ENCODE measurements around the gene MAB21L4. TPM values are rescaled to one million over a fixed set of nuclear protein-coding genes. Genes with fewer than 3 reads are reported as not detected.

Gene MAB21L4
- total and polyA plus RNA-seq, 7 experiments from 2014 or later: not detected

- no peak overlapping the region for H3K27ac ChIP-seq (ENCODE audit: low read depth, low read length)
- no peak overlapping the region for H3K4me3 ChIP-seq (ENCODE audit: low read length)
- no peak for DNase-seq
- POLR2A ChIA-PET: no interaction called here
- Mint-ChIP-seq H3K27me3 (peaks cover 0 to 8% (median 2%) of the 10 kb centered on the region in 5 donors), H3K4me1 (peaks cover 0 to 4% (median 0%) of the 10 kb centered on the region in 7 donors), H3K27ac (no peak overlapping the region), H3K9me3 (peaks cover 0 to 18% (median 6%) of the 10 kb centered on the region in 11 donors), H3K36me3 (peaks cover 0 to 5% (median 0%) of the 10 kb centered on the region in 5 donors), H3K4me3 (no peak overlapping the region)
- no peaks in the 10 kb centered on the region for H3K36me3 ChIP-seq (ENCODE audit: control insufficient read depth in 2 of 3, insufficient read depth in 3 of 3, low read length in 3 of 3)
- peaks cover 0 to 8% (median 0%) of the 10 kb centered on the region in 3 experiments for H3K9me3 ChIP-seq (ENCODE audit: control insufficient read depth in 2 of 3, low read length in 3 of 3)
- ATAC-seq: no peak
- intact Hi-C loops (cut with micrococcal nuclease): no loop called here
- no peaks in the 10 kb centered on the region for H3K27me3 ChIP-seq (ENCODE audit: control insufficient read depth in 2 of 2, insufficient read depth in 2 of 2, low read length in 2 of 2)
- CTCF ChIA-PET: no interaction called here
- no peaks in the 10 kb centered on the region for H3K4me1 ChIP-seq (ENCODE audit: control insufficient read depth in 2 of 2, insufficient read depth in 2 of 2, low read length in 2 of 2)
Measured at GRCh38 chr2:240855670-240856069, 40.3 kb downstream of the MAB21L4 start.

- intact Hi-C loops (cut with micrococcal nuclease): loop anchor here in 1 of 2 donors (5.0 kb wide), 1 partner anchor 880 kb away; the partner anchor contains the start of gene D2HGDH
- Mint-ChIP-seq H3K36me3 (peaks cover 0 to 5% (median 0%) of the 10 kb centered on the region in 5 donors), H3K27me3 (peaks cover 0 to 5% (median 0%) of the 10 kb centered on the region in 5 donors), H3K27ac (no peak overlapping the region), H3K9me3 (peaks cover 0 to 18% (median 6%) of the 10 kb centered on the region in 11 donors), H3K4me1 (peaks cover 0 to 4% (median 0%) of the 10 kb centered on the region in 7 donors), H3K4me3 (no peak overlapping the region)
- no peak for ATAC-seq
- ChIA-PET POLR2A (no interaction called here), CTCF (interaction anchor here (0.5 to 1.5 kb wide), 2 partner anchors 27 to 298 kb away, joined by 3 to 4 read pairs; no protein-coding TSS in a partner anchor)
- peaks cover 0 to 8% (median 0%) of the 10 kb centered on the region in 3 experiments for H3K9me3 ChIP-seq (ENCODE audit: control insufficient read depth in 2 of 3, low read length in 3 of 3)
- no peak overlapping the region for H3K27ac ChIP-seq (ENCODE audit: low read depth, low read length)
- H3K4me3 ChIP-seq (ENCODE audit: low read length): no peak overlapping the region
- H3K36me3 ChIP-seq (ENCODE audit: control insufficient read depth in 2 of 3, insufficient read depth in 3 of 3, low read length in 3 of 3): no peaks in the 10 kb centered on the region
- no peaks in the 10 kb centered on the region for H3K27me3 ChIP-seq (ENCODE audit: control insufficient read depth in 2 of 2, insufficient read depth in 2 of 2, low read length in 2 of 2)
- H3K4me1 ChIP-seq (ENCODE audit: control insufficient read depth in 2 of 2, insufficient read depth in 2 of 2, low read length in 2 of 2): no peaks in the 10 kb centered on the region
- no peak for DNase-seq
Measured at GRCh38 chr2:240852671-240853314, 43.2 kb downstream of the MAB21L4 start.

- H3K9me3 ChIP-seq (ENCODE audit: control insufficient read depth in 2 of 3, low read length in 3 of 3): peaks cover 0 to 8% (median 0%) of the 10 kb centered on the region in 3 experiments
- peaks cover 0 to 18% (median 8%) of the 10 kb centered on the region in 11 donors for H3K9me3 Mint-ChIP-seq
- H3K27me3 ChIP-seq (ENCODE audit: control insufficient read depth in 2 of 2, insufficient read depth in 2 of 2, low read length in 2 of 2): no peaks in the 10 kb centered on the region
- ChIA-PET CTCF (interaction anchor here (0.5 to 1.5 kb wide), 11 partner anchors 9 to 1027 kb away, joined by 3 to 7 read pairs (median 4); no protein-coding TSS in a partner anchor), POLR2A (no interaction called here)
- H3K27ac ChIP-seq (ENCODE audit: low read depth, low read length): no peak overlapping the region
- H3K27me3 Mint-ChIP-seq: peaks cover 0 to 5% (median 0%) of the 10 kb centered on the region in 5 donors
- peaks cover 0 to 5% (median 0%) of the 10 kb centered on the region in 5 donors for H3K36me3 Mint-ChIP-seq
- peaks cover 0 to 4% (median 0%) of the 10 kb centered on the region in 7 donors for H3K4me1 Mint-ChIP-seq
- no peak overlapping the region for H3K4me3 Mint-ChIP-seq
- no peaks in the 10 kb centered on the region for H3K36me3 ChIP-seq (ENCODE audit: control insufficient read depth in 2 of 3, insufficient read depth in 3 of 3, low read length in 3 of 3)
- no peaks in the 10 kb centered on the region for H3K4me1 ChIP-seq (ENCODE audit: control insufficient read depth in 2 of 2, insufficient read depth in 2 of 2, low read length in 2 of 2)
- no peak overlapping the region for H3K4me3 ChIP-seq (ENCODE audit: low read length)
- peak overlapping the region in 1 of 9 donors; percentile 1 for H3K27ac Mint-ChIP-seq
- ATAC-seq (peak; percentile 92), DNase-seq (peak; percentile 57 to 83 (median 71))
- intact Hi-C loops (cut with micrococcal nuclease): loop anchor here (1.0 to 5.0 kb wide), 5 partner anchors 747 to 1029 kb away; partner anchors contain the start of gene D2HGDH (in 2 of the 2)
Measured at GRCh38 chr2:240851078-240851991, 44.6 kb downstream of the MAB21L4 start.

- peaks cover 0 to 5% (median 0%) of the 10 kb centered on the region in 5 donors for H3K36me3 Mint-ChIP-seq
- ATAC-seq (no peak), DNase-seq (no peak)
- ChIA-PET CTCF (interaction anchor here (0.5 to 1.3 kb wide), 10 partner anchors 9 to 1028 kb away, joined by 3 to 7 read pairs (median 4); no protein-coding TSS in a partner anchor), POLR2A (no interaction called here)
- intact Hi-C loops (cut with micrococcal nuclease): loop anchor here (1.0 to 5.0 kb wide), 5 partner anchors 748 to 1030 kb away; partner anchors contain the start of gene D2HGDH (in 2 of the 2)
- no peaks in the 10 kb centered on the region for H3K4me1 ChIP-seq (ENCODE audit: control insufficient read depth in 2 of 2, insufficient read depth in 2 of 2, low read length in 2 of 2)
- no peaks in the 10 kb centered on the region for H3K36me3 ChIP-seq (ENCODE audit: control insufficient read depth in 2 of 3, insufficient read depth in 3 of 3, low read length in 3 of 3)
- H3K9me3 Mint-ChIP-seq: peaks cover 0 to 18% (median 8%) of the 10 kb centered on the region in 11 donors
- no peaks in the 10 kb centered on the region for H3K27me3 ChIP-seq (ENCODE audit: control insufficient read depth in 2 of 2, insufficient read depth in 2 of 2, low read length in 2 of 2)
- no peak overlapping the region for H3K27ac Mint-ChIP-seq
- no peak overlapping the region for H3K4me3 Mint-ChIP-seq
- H3K27me3 Mint-ChIP-seq: peaks cover 0 to 5% (median 0%) of the 10 kb centered on the region in 5 donors
- no peak overlapping the region for H3K4me3 ChIP-seq (ENCODE audit: low read length)
- H3K9me3 ChIP-seq (ENCODE audit: control insufficient read depth in 2 of 3, low read length in 3 of 3): peaks cover 0 to 8% (median 0%) of the 10 kb centered on the region in 3 experiments
- H3K4me1 Mint-ChIP-seq: peaks cover 0 to 4% (median 0%) of the 10 kb centered on the region in 7 donors
- no peak overlapping the region for H3K27ac ChIP-seq (ENCODE audit: low read depth, low read length)
Measured at GRCh38 chr2:240850756-240851077, 45.2 kb downstream of the MAB21L4 start.

- Histone ChIP-seq H3K9me3 (ENCODE audit: control insufficient read depth in 2 of 3, low read length in 3 of 3) (peaks cover 0 to 8% (median 0%) of the 10 kb centered on the region in 3 experiments), H3K27ac (ENCODE audit: low read depth, low read length) (no peak overlapping the region), H3K4me3 (ENCODE audit: low read length) (no peak overlapping the region), H3K36me3 (ENCODE audit: control insufficient read depth in 2 of 3, insufficient read depth in 3 of 3, low read length in 3 of 3) (no peaks in the 10 kb centered on the region), H3K27me3 (ENCODE audit: control insufficient read depth in 2 of 2, insufficient read depth in 2 of 2, low read length in 2 of 2) (no peaks in the 10 kb centered on the region), H3K4me1 (ENCODE audit: control insufficient read depth in 2 of 2, insufficient read depth in 2 of 2, low read length in 2 of 2) (no peaks in the 10 kb centered on the region)
- H3K9me3 Mint-ChIP-seq: peaks cover 0 to 18% (median 8%) of the 10 kb centered on the region in 11 donors
- CTCF ChIA-PET: interaction anchor here (0.7 kb wide), 1 partner anchor 928 kb away, joined by 3 read pairs; no protein-coding TSS in a partner anchor
- DNase-seq: no peak
- no peak overlapping the region for H3K4me3 Mint-ChIP-seq
- H3K27me3 Mint-ChIP-seq: peaks cover 0 to 5% (median 0%) of the 10 kb centered on the region in 5 donors
- intact Hi-C loops (cut with micrococcal nuclease): loop anchor here in 1 of 2 donors (2.0 to 5.0 kb wide), 3 partner anchors 749 to 1031 kb away; partner anchors contain the start of gene D2HGDH
- no peak for ATAC-seq
- H3K4me1 Mint-ChIP-seq: peaks cover 0 to 4% (median 0%) of the 10 kb centered on the region in 7 donors
- H3K36me3 Mint-ChIP-seq: peaks cover 0 to 5% (median 0%) of the 10 kb centered on the region in 5 donors
- POLR2A ChIA-PET: no interaction called here
- H3K27ac Mint-ChIP-seq: no peak overlapping the region
Measured at GRCh38 chr2:240850026-240850425, 45.9 kb downstream of the MAB21L4 start.
